OCI-LY1 (cell line): ENCODE measurements around the gene SFSWAP.

Experiments
- H2AFZ ChIP-seq: fragments of 200-600 bp; sonication (generic), shearing (Covaris generic); 2 replicates; pipeline ENCODE4 v1.6.0; 2014; ENCODE audit warnings: antibody characterized with exemption, mild to moderate bottlenecking, low read length
- H3F3A ChIP-seq: fragments of 200-600 bp; sonication (generic), shearing (Covaris generic); 2 replicates; pipeline ENCODE4 v1.6.0; 2014; ENCODE audit warnings: mild to moderate bottlenecking, antibody characterized with exemption, low read length, moderate library complexity; ENCODE audit not compliant: insufficient read depth
- H3K27ac ChIP-seq: fragments of 200-600 bp; sonication (generic); 2 replicates; pipeline ENCODE4 v1.5.1; 2014; ENCODE audit warnings: low read length, mixed run types, mild to moderate bottlenecking, low read depth; ENCODE audit not compliant: poor library complexity, severe bottlenecking
- H3K27me3 ChIP-seq: fragments of 200-600 bp; sonication (generic); 2 replicates; pipeline ENCODE4 v1.6.0; 2014; ENCODE audit warnings: antibody characterized with exemption, mild to moderate bottlenecking, low read length, moderate library complexity; ENCODE audit not compliant: insufficient read depth
- H3K36me3 ChIP-seq: fragments of 200-600 bp; sonication (generic); 2 replicates; pipeline ENCODE4 v1.6.1; 2014; ENCODE audit warnings: mild to moderate bottlenecking, antibody characterized with exemption, low read length, moderate library complexity, mixed read lengths; ENCODE audit not compliant: insufficient read depth
- H3K4me1 ChIP-seq: fragments of 200-600 bp; sonication (generic); 2 replicates; pipeline ENCODE4 v1.5.1; 2014; ENCODE audit warnings: mild to moderate bottlenecking, low read length, moderate library complexity; ENCODE audit not compliant: insufficient read depth, severe bottlenecking
- H3K4me2 ChIP-seq: fragments of 200-600 bp; sonication (generic), shearing (Covaris generic); 2 replicates; pipeline ENCODE4 v1.6.1; 2014; ENCODE audit warnings: low read length
- H3K4me3 ChIP-seq: fragments of 200-600 bp; sonication (generic); 2 replicates; pipeline ENCODE4 v1.5.1; 2014; ENCODE audit warnings: low read length, low read depth, mild to moderate bottlenecking, mixed read lengths; ENCODE audit not compliant: poor library complexity, severe bottlenecking
- H3K79me2 ChIP-seq: fragments of 200-600 bp; shearing (Covaris generic); 2 replicates; pipeline ENCODE4 v1.6.1; 2016; ENCODE audit warnings: mixed run types, low read length, mixed read lengths; ENCODE audit not compliant: insufficient read depth
- H3K9ac ChIP-seq: fragments of 200-600 bp; sonication (generic), shearing (Covaris generic); 2 replicates; pipeline ENCODE4 v1.6.1; 2014; ENCODE audit warnings: mild to moderate bottlenecking, low read length, mixed read lengths
- H3K9me2 ChIP-seq: fragments of 200-600 bp; sonication (generic), shearing (Covaris generic); 2 replicates; pipeline ENCODE4 v1.6.1; 2014; ENCODE audit warnings: low read depth, mild to moderate bottlenecking, low read length, mixed read lengths
- H3K9me3 ChIP-seq: fragments of 200-600 bp; shearing (Covaris generic); 2 replicates; pipeline ENCODE4 v1.6.1; 2014; ENCODE audit warnings: low read length, mixed read lengths
- H4K20me1 ChIP-seq: fragments of 200-600 bp; sonication (generic), shearing (Covaris generic); 2 replicates; pipeline ENCODE4 v1.6.0; 2016; ENCODE audit warnings: mild to moderate bottlenecking, low read length; ENCODE audit not compliant: insufficient read depth
- CTCF ChIP-seq: fragments of 200-600 bp; sonication (generic), shearing (Covaris generic); IDR thresholded peaks from 2 replicates; pipeline ENCODE4 v1.5.1; 2017; ENCODE audit warnings: mild to moderate bottlenecking, antibody characterized with exemption, low read length, moderate library complexity, mixed read lengths
- EZH2 ChIP-seq: fragments of 200-600 bp; sonication (generic), shearing (Covaris generic); IDR thresholded peaks from 2 replicates; pipeline ENCODE4 v1.8.0; 2017; ENCODE audit warnings: borderline replicate concordance, mixed run types, mild to moderate bottlenecking, antibody characterized with exemption, low read length, moderate library complexity, mixed read lengths

The SFSWAP gene

DNA sequence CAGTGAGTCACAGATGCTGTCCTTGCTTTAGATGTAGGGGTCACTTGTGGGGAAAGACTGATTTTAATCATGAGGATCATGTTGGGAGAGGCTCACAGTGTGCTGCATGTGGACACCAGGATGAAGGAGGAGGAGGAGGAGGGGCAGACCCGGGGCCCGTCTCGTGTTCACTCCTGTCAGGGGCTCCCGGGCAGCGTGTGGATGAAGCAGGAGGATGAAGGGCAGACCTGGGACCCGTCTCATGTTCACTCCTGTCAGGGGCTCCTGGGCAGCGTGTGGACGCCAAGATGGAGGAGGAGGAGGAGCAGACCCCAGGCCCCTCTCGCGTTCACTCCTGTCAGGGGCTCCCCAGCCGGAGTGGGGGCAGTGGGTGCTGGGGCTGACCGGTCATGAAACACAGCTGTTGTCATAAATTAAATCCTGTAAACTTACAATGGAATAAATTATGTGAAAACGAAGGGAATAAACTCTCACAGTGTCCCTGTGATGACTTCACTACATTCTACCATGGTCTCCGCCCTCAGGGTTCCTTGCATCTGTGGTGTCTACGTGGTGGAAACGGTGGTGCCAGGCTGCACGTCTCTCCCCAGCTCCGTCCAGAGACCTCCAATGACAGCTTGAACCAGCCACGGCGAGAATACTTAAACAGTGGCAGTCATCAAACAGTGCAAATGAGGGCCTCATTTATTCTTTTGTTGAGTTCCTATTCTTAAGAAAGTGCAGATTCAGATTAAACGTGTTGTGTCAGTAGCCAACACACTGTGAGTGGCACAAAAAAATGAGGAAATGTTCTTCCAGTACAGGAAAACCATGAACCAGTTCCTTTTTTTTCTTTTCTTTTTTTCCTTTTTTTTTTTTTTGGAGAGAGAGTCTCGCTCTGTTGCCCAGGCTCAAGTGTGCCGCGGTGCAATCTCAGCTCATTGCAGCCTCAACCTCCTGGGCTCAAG, 37.7 kb upstream of the SFSWAP start:
- Histone ChIP-seq H3K9me3 (no peaks in the 10 kb centered on the region), H3K9me2 (no peaks in the 10 kb centered on the region), H3K4me1 (no peaks in the 10 kb centered on the region), H3K4me2 (no peak overlapping the region), H3K79me2 (no peaks in the 10 kb centered on the region), H3F3A (no peaks in the 10 kb centered on the region), H3K36me3 (no peaks in the 10 kb centered on the region), H4K20me1 (no peaks in the 10 kb centered on the region), H3K9ac (no peak overlapping the region), H3K27ac (no peak overlapping the region), H3K4me3 (no peak overlapping the region), H3K27me3 (peaks cover 13% of the 10 kb centered on the region; the same call in 1 of the 2 replicates), H2AFZ (no peak overlapping the region)
- TF ChIP-seq EZH2 (no peak), CTCF (no peak)

DNA sequence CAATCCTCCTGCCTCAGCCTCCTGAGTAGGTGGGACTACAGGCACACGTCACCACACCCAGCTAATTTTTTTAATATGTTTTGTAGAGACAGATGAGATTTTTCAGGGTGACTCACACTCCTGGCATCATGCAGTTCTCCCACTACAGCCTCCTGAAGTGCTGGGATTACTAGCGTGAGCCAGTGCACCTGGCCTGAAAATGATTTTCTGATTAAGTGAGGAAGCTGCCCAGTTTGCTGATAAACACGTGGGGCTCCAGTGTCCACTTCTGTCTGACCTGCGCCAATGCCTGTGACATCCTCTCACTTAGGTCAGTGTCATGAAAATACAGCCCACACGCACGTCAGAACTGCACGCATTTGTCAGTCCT, 37.0 kb upstream of the SFSWAP start:
- Histone ChIP-seq H2AFZ (no peak overlapping the region), H3K36me3 (no peaks in the 10 kb centered on the region), H3K4me2 (no peak overlapping the region), H3K9me3 (no peaks in the 10 kb centered on the region), H3K27ac (no peak overlapping the region), H3K4me3 (no peak overlapping the region), H4K20me1 (no peaks in the 10 kb centered on the region), H3K27me3 (peaks cover 13% of the 10 kb centered on the region; the same call in 1 of the 2 replicates), H3K79me2 (no peaks in the 10 kb centered on the region), H3K9me2 (no peaks in the 10 kb centered on the region), H3F3A (no peaks in the 10 kb centered on the region), H3K4me1 (no peaks in the 10 kb centered on the region), H3K9ac (no peak overlapping the region)
- TF ChIP-seq CTCF (no peak), EZH2 (no peak)

- no peaks in the 10 kb centered on the region for H3F3A ChIP-seq
- H3K4me1 ChIP-seq, result no peaks in the 10 kb centered on the region
- H3K9ac ChIP-seq, result no peak overlapping the region
- H3K9me2 ChIP-seq, result no peaks in the 10 kb centered on the region
- H2AFZ ChIP-seq, result no peak overlapping the region
- H3K4me2 ChIP-seq, result no peak overlapping the region
- no peaks in the 10 kb centered on the region for H4K20me1 ChIP-seq
- TF ChIP-seq CTCF, result no peak
- TF ChIP-seq EZH2, result no peak
- H3K27ac ChIP-seq, result no peak overlapping the region
- no peak overlapping the region for H3K4me3 ChIP-seq
- peaks cover 13% of the 10 kb centered on the region; the same call in 1 of the 2 replicates for H3K27me3 ChIP-seq
- H3K9me3 ChIP-seq, result no peaks in the 10 kb centered on the region
- H3K36me3 ChIP-seq, result no peaks in the 10 kb centered on the region
- H3K79me2 ChIP-seq, result no peaks in the 10 kb centered on the region
Measured at GRCh38 chr12:131674373-131674772, 36.5 kb upstream of the SFSWAP start.
